ENCODE measurements around the gene CCL28. TPM values are rescaled to one million over a fixed set of nuclear protein-coding genes. Genes with fewer than 3 reads are reported as not detected.
"Not testable (repeated sequence)": the region's sequence is repeated elsewhere in the genome, so short reads cannot be mapped to it uniquely, and the experiment has no call there.

The CCL28 gene
- total RNA-seq, 8 experiments from 2014 or later: 0.11 to 4.0 (median 0.63) TPM; not detected in 2

GRCh38 chr5:43421450-43422133 lies 9.4 kb upstream of the CCL28 start:
- H3K27ac ChIP-seq: no peak overlapping the region
- no peak for ATAC-seq (replicated peaks in 6 of 8)
- no peak overlapping the region for H3K4me3 ChIP-seq
- WGBS, 10 experiments: 57 to 100% (median 84%) methylated on average over 1 to 5 of the region's 7 CpGs
- in situ Hi-C loops (cut with MboI; ENCODE audit: low pct_unique_long_range_greater_than_20kb in 2 of 9, low sequenced_read_pairs in 9 of 9, unreplicated experiment in 9 of 9): no loop called here
- H3K4me1 ChIP-seq (replicated peaks in 1 of 2): no peaks in the 10 kb centered on the region

GRCh38 chr5:43420241-43420640 lies 8.1 kb upstream of the CCL28 start:
- Histone ChIP-seq H3K4me1 (replicated peaks in 1 of 2) (no peaks in the 10 kb centered on the region), H3K4me3 (no peak overlapping the region), H3K27ac (no peak overlapping the region)
- in situ Hi-C loops (cut with MboI; ENCODE audit: low pct_unique_long_range_greater_than_20kb in 2 of 9, low sequenced_read_pairs in 9 of 9, unreplicated experiment in 9 of 9): no loop called here
- 56 to 100% (median 77%) methylated on average over 1 to 3 of the region's 4 CpGs; no CpG with 5 or more reads in 2 of the 10 experiments for WGBS, 10 experiments
- no peak for ATAC-seq (replicated peaks in 6 of 8)

GRCh38 chr5:43418561-43418960 lies 6.4 kb upstream of the CCL28 start:
- H3K4me1 ChIP-seq (replicated peaks in 1 of 2): no peaks in the 10 kb centered on the region
- no peak for ATAC-seq (replicated peaks in 6 of 8)
- in situ Hi-C loops (cut with MboI; ENCODE audit: low pct_unique_long_range_greater_than_20kb in 2 of 9, low sequenced_read_pairs in 9 of 9, unreplicated experiment in 9 of 9): no loop called here
- no peak overlapping the region for H3K27ac ChIP-seq
- 20 to 100% (median 80%) methylated on average over 1 to 2 of the region's 2 CpGs; no CpG with 5 or more reads in 5 of the 10 experiments for WGBS, 10 experiments
- no peak overlapping the region for H3K4me3 ChIP-seq

- no peak for ATAC-seq (replicated peaks in 6 of 8)
- H3K27ac ChIP-seq: no peak overlapping the region
- 14 to 75% (median 33%) methylated on average over 1 to 3 of the region's 3 CpGs; no CpG with 5 or more reads in 1 of the 10 experiments for WGBS, 10 experiments
- H3K4me3 ChIP-seq: no peak overlapping the region
- in situ Hi-C loops (cut with MboI; ENCODE audit: low pct_unique_long_range_greater_than_20kb in 2 of 9, low sequenced_read_pairs in 9 of 9, unreplicated experiment in 9 of 9): no loop called here
- H3K4me1 ChIP-seq (replicated peaks in 1 of 2): no peaks in the 10 kb centered on the region
Measured at GRCh38 chr5:43416803-43417394, 4.7 kb upstream of the CCL28 start.

GRCh38 chr5:43415935-43416802 lies 4.0 kb upstream of the CCL28 start:
- 0 to 100% (median 61%) methylated on average over 1 to 3 of the region's 3 CpGs; no CpG with 5 or more reads in 2 of the 10 experiments for WGBS, 10 experiments

GRCh38 chr5:43413966-43414365 lies 1.8 kb upstream of the CCL28 start:
- Histone ChIP-seq H3K4me1 (replicated peaks in 1 of 2) (no peaks in the 10 kb centered on the region), H3K4me3 (no peak overlapping the region), H3K27ac (no peak overlapping the region)
- in situ Hi-C loops (cut with MboI; ENCODE audit: low pct_unique_long_range_greater_than_20kb in 2 of 9, low sequenced_read_pairs in 9 of 9, unreplicated experiment in 9 of 9): no loop called here
- no peak for ATAC-seq (replicated peaks in 6 of 8)
- WGBS, 10 experiments: 79 to 100% (median 85%) methylated on average over 1 to 2 of the region's 2 CpGs; no CpG with 5 or more reads in 4 of the 10 experiments

More at GRCh38 chr5:43415935-43416802, 4.0 kb upstream of the CCL28 start:
- Histone ChIP-seq H3K27ac (no peak overlapping the region), H3K4me3 (no peak overlapping the region), H3K4me1 (replicated peaks in 1 of 2) (no peaks in the 10 kb centered on the region)
- peak in 3 of 8 experiments; percentile 39 to 66 (median 43) for ATAC-seq (replicated peaks in 6 of 8)
- in situ Hi-C loops (cut with MboI; ENCODE audit: low pct_unique_long_range_greater_than_20kb in 2 of 9, low sequenced_read_pairs in 9 of 9, unreplicated experiment in 9 of 9): no loop called here

GRCh38 chr5:43412644-43413043 lies 453 bp upstream of the CCL28 start:
- no peak for ATAC-seq (replicated peaks in 6 of 8)
- Histone ChIP-seq H3K4me3 (no peak overlapping the region), H3K4me1 (replicated peaks in 1 of 2) (no peaks in the 10 kb centered on the region), H3K27ac (no peak overlapping the region)
- in situ Hi-C loops (cut with MboI; ENCODE audit: low pct_unique_long_range_greater_than_20kb in 2 of 9, low sequenced_read_pairs in 9 of 9, unreplicated experiment in 9 of 9): no loop called here
- WGBS, 10 experiments: 80 to 100% (median 100%) methylated on average over 1 of the region's 1 CpG; no CpG with 5 or more reads in 6 of the 10 experiments

GRCh38 chr5:43411495-43411894 lies 696 bp downstream of the CCL28 start:
- no peaks in the 10 kb centered on the region for H3K4me1 ChIP-seq (replicated peaks in 1 of 2)
- H3K4me3 ChIP-seq: no peak overlapping the region
- WGBS, 10 experiments: 7 to 100% (median 67%) methylated on average over 1 to 3 of the region's 3 CpGs; no CpG with 5 or more reads in 1 of the 10 experiments
- peak in 3 of 8 experiments; percentile 27 to 59 (median 57) for ATAC-seq (replicated peaks in 6 of 8)
- in situ Hi-C loops (cut with MboI; ENCODE audit: low pct_unique_long_range_greater_than_20kb in 2 of 9, low sequenced_read_pairs in 9 of 9, unreplicated experiment in 9 of 9): no loop called here
- no peak overlapping the region for H3K27ac ChIP-seq

- 48 to 100% (median 66%) methylated on average over 1 to 4 of the region's 7 CpGs; no CpG with 5 or more reads in 6 of the 10 experiments for WGBS, 10 experiments
Measured at GRCh38 chr5:43410414-43410813, 1.8 kb downstream of the CCL28 start.

GRCh38 chr5:43409809-43410271 lies 2.4 kb downstream of the CCL28 start:
- no peak for ATAC-seq (replicated peaks in 6 of 8)
- Histone ChIP-seq H3K27ac (no peak overlapping the region), H3K4me1 (replicated peaks in 1 of 2) (no peaks in the 10 kb centered on the region), H3K4me3 (no peak overlapping the region)
- in situ Hi-C loops (cut with MboI; ENCODE audit: low pct_unique_long_range_greater_than_20kb in 2 of 9, low sequenced_read_pairs in 9 of 9, unreplicated experiment in 9 of 9): no loop called here
- WGBS, 10 experiments: 21 to 73% (median 67%) methylated on average over 1 to 2 of the region's 2 CpGs; no CpG with 5 or more reads in 6 of the 10 experiments

More at GRCh38 chr5:43410414-43410813, 1.8 kb downstream of the CCL28 start:
- in situ Hi-C loops (cut with MboI; ENCODE audit: low pct_unique_long_range_greater_than_20kb in 2 of 9, low sequenced_read_pairs in 9 of 9, unreplicated experiment in 9 of 9): no loop called here
- Histone ChIP-seq H3K4me1 (replicated peaks in 1 of 2) (no peaks in the 10 kb centered on the region), H3K27ac (no peak overlapping the region), H3K4me3 (no peak overlapping the region)
- no peak for ATAC-seq (replicated peaks in 6 of 8)

GRCh38 chr5:43402524-43403066 lies 9.6 kb downstream of the CCL28 start:
- ATAC-seq (replicated peaks in 6 of 8); in situ Hi-C loops (cut with MboI; ENCODE audit: low pct_unique_long_range_greater_than_20kb in 2 of 9, low sequenced_read_pairs in 9 of 9, unreplicated experiment in 9 of 9); H3K4me1 ChIP-seq (replicated peaks in 1 of 2); H3K27ac ChIP-seq; H3K4me3 ChIP-seq: not testable (repeated sequence)
- WGBS, 10 experiments: 70 to 100% (median 93%) methylated on average over 1 to 11 of the region's 16 CpGs; no CpG with 5 or more reads in 2 of the 10 experiments

- in situ Hi-C loops (cut with MboI; ENCODE audit: low pct_unique_long_range_greater_than_20kb in 2 of 9, low sequenced_read_pairs in 9 of 9, unreplicated experiment in 9 of 9): no loop called here
- ATAC-seq (replicated peaks in 6 of 8): peak in 3 of 8 experiments; percentile 16 to 38 (median 16)
- no peak overlapping the region for H3K27ac ChIP-seq
- 20 to 100% (median 57%) methylated on average over 1 of the region's 1 CpG; no CpG with 5 or more reads in 3 of the 10 experiments for WGBS, 10 experiments
- no peaks in the 10 kb centered on the region for H3K4me1 ChIP-seq (replicated peaks in 1 of 2)
- no peak overlapping the region for H3K4me3 ChIP-seq
Measured at GRCh38 chr5:43401827-43402226, 10.4 kb downstream of the CCL28 start.

Measured in motor neuron (in vitro differentiated cells).